H1 (cell line): Measurements from ENCODE around the gene MYOM3. TPM values are rescaled to one million over a fixed set of nuclear protein-coding genes. Genes with fewer than 3 reads are reported as not detected.

Source experiments
- EZH2 ChIP-seq: fragments of 200-600 bp; sonication (generic); IDR thresholded peaks from 2 replicates; pipeline ENCODE4 v1.7.1; 2012; ENCODE audit warnings: low read depth, mild to moderate bottlenecking, moderate library complexity, low read length, inconsistent platforms; ENCODE audit not compliant: severe bottlenecking
- HDAC2 ChIP-seq, 2 experiments: fragments of 300-600 bp in 1 of 2; sonication (generic) in 1 of 2; IDR thresholded peaks; 2 replicates each; pipeline ENCODE4 v1.6.1; 2011 to 2012; ENCODE audit warnings: low read depth in 2 of 2, low read length in 2 of 2, mild to moderate bottlenecking in 2 of 2, moderate library complexity in 2 of 2, borderline replicate concordance in 1 of 2, inconsistent platforms in 1 of 2
- JUN ChIP-seq: IDR thresholded peaks from 2 replicates; pipeline ENCODE4 v1.6.1; 2011; ENCODE audit warnings: low read depth, mild to moderate bottlenecking, improper control_type of control experiment, low read length
- POU5F1 ChIP-seq: IDR thresholded peaks from 2 replicates; pipeline ENCODE4 v1.6.1; 2011; ENCODE audit warnings: low read depth, mild to moderate bottlenecking, low read length, moderate library complexity
- SP2 ChIP-seq: IDR thresholded peaks from 2 replicates; pipeline ENCODE4 v1.6.1; 2012; ENCODE audit warnings: mild to moderate bottlenecking, low read length, inconsistent platforms
- SRF ChIP-seq: IDR thresholded peaks from 2 replicates; pipeline ENCODE4 v1.6.1; 2011; ENCODE audit warnings: mild to moderate bottlenecking, low read depth, low read length, moderate library complexity
- USF2 ChIP-seq: IDR thresholded peaks from 2 replicates; pipeline ENCODE4 v1.6.1; 2011; ENCODE audit warnings: low read length, improper control_type of control experiment
- polyA plus RNA-seq, 7 experiments: library from polyadenylated mRNA; depleted of rRNA in 3 of 7; stranded (reverse) in 5 of 7; unstranded in 2 of 7; fragments of >200 nt in 5 of 7; fragments of 200-250 nt in 2 of 7; gene quantifications; 1 replicate in 5 of 7; 2 replicates in 1 of 7; 4 replicates in 1 of 7; pipeline versions ENCODE4 v1.2.1 to v1.2.3, GENCODE V29; 2011 to 2013; ENCODE audit warnings: missing spikeins in 2 of 7, mixed read lengths in 2 of 7
- total RNA-seq: library from RNA; stranded (reverse); fragmentation: NEBNext Ultra II Directional; extraction: Animal tissue kit (Norgen Biotek cat#: 25700); gene quantifications from 2 replicates; pipeline ENCODE4 v1.2.1, GENCODE V29; 2021

The MYOM3 gene
- total and polyA plus RNA-seq, 2 of the 8 experiments (the other 6 are each of a cell fraction or from before 2014, with no cell fraction given): 0.08 to 0.09 TPM

- no peak for TF ChIP-seq SP2
- TF ChIP-seq POU5F1: no peak
- TF ChIP-seq JUN: no peak
- no peak for TF ChIP-seq HDAC2 (IDR thresholded peaks at IDR 0.05; ENCODE audit: borderline replicate concordance in 1 of 2, low read depth in 2 of 2, low read length in 2 of 2)
- TF ChIP-seq SRF: no peak
- TF ChIP-seq USF2: no peak
- no peak for TF ChIP-seq EZH2
Measured at GRCh38 chr1:24075946-24076345, 36.0 kb downstream of the MYOM3 start (continued).
